Measurements from ENCODE around the gene SLC51B. TPM values are rescaled to one million over a fixed set of nuclear protein-coding genes. Genes with fewer than 3 reads are reported as not detected.

The SLC51B gene
- polyA plus RNA-seq, 1 of the 3 experiments (the other 2 are of a cell fraction): not detected

DNA sequence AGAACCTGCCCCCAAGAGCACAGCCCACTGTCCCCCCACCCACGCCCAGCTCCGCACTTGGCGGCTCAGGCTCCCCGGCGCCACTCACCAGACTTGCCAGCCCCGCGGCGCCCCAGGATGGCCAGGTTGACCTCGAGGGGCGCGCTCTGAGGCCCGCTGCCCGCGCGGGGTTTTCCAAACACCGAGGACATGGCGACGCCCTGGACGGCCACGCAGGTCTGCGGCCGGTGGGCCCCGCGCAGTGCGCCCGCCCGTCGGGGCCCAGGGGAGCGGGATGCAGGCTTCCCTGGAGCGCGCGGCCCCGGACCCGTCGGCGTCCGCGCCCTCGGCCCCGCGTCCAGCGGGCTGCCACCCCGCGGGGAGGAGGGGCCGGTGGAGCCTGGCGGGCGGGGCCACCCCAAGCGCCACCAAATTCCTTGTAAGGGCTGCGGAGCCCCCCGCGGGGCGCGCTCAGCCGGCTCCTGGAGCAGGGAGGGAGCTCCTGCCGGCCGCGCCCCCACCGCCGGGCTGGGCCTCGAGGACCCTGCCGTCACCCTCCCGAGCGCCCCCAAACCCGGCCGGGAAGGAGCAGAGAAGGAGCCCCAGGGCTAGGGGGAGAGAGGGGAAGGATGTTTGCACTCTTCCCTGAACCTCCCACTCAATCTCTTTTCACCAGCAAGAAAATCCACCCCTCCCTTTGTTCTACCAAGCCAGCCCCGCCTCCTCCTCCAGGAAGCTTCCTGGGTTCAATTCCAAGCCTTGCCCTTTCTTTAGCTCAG, 22.6 kb downstream of the SLC51B start, which contains the start of gene RASL12:
TSS of gene RASL12 (minus strand) at position 347 of the 758 bp plus-strand sequence. CDS start at position 191, 156 bp downstream.
- Histone ChIP-seq H3F3A (replicated peaks; ENCODE audit: insufficient read depth) (peaks cover 4% of the 10 kb centered on the region), H3K9me2 (no peaks in the 10 kb centered on the region), H3K4me2 (no peak within 1 kb of the TSS), H3K27me3 (ENCODE audit: insufficient read depth) (peaks cover 9% of the 10 kb centered on the region; the same call in 1 of the 2 replicates), H3K27ac (ENCODE audit: low read depth in 2 of 2, low read length in 1 of 2) (no peak within 1 kb of the TSS), H3K79me2 (ENCODE audit: insufficient read depth) (no peaks in the 10 kb centered on the region), H3K36me3 (replicated peaks in 1 of 2; ENCODE audit: control insufficient read depth in 1 of 2, insufficient read depth in 2 of 2, low read length in 1 of 2) (no peaks in the 10 kb centered on the region), H3K4me1 (ENCODE audit: control insufficient read depth in 1 of 2, insufficient read depth in 2 of 2, low read depth in 1 of 2, low read length in 1 of 2) (peaks cover 0 to 12% of the 10 kb centered on the region in 2 experiments; a peak in 1 of 4 replicates), H4K20me1 (ENCODE audit: insufficient read depth) (no peaks in the 10 kb centered on the region), H2AFZ (ENCODE audit: low read depth) (no peak within 1 kb of the TSS), H3K9ac (no peak within 1 kb of the TSS), H3K9me3 (no peaks in the 10 kb centered on the region), H3K4me3 (ENCODE audit: low read depth in 2 of 2, low read length in 1 of 2) (peak within 1 kb of the TSS in 1 of 2 experiments; percentile 24; a peak in 2 of 4 replicates)
- POLR2A ChIA-PET: no interaction called here
- CTCF ChIA-PET: interaction anchor here (1.0 to 9.5 kb wide), 7 partner anchors 9 to 49 kb away, joined by 3 to 88 read pairs (median 4); partner anchors contain the start of gene KBTBD13
- 27% methylated on average over 17 of the region's 66 CpGs for WGBS (ENCODE audit: low lambda C conversion rate)
- no peak for TF ChIP-seq EZH2phosphoT487 (IDR thresholded peaks at IDR 0.05; ENCODE audit: borderline replicate concordance, low read depth)
- peak; percentile 81 for DNase-seq

DNA sequence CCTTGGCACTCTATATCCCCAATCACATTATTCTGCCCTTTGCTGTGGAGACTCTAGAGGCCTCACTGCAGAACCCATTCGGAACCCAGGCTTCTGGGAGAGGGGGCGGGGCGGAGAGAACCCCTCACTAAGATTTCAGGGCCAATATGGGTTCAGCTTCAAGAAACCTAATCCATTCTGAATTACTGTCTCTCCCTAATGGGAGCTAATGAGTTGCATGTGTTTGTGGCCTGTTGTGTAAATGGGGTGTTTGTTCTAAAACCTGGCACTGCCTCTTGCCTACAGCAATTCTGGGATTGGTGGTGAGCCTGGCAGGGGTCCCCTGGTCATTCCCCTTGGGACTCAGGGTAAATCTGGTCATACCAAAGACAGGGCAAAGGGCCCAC, 23.2 kb downstream of the SLC51B start:
- H4K20me1 ChIP-seq (ENCODE audit: insufficient read depth): no peaks in the 10 kb centered on the region
- no peak overlapping the region for H3K4me3 ChIP-seq (ENCODE audit: low read depth in 2 of 2, low read length in 1 of 2)
- H3K9ac ChIP-seq: no peak overlapping the region
- no peaks in the 10 kb centered on the region for H3K36me3 ChIP-seq (replicated peaks in 1 of 2; ENCODE audit: control insufficient read depth in 1 of 2, insufficient read depth in 2 of 2, low read length in 1 of 2)
- peaks cover 4% of the 10 kb centered on the region for H3F3A ChIP-seq (replicated peaks; ENCODE audit: insufficient read depth)
- POLR2A ChIA-PET: no interaction called here
- CTCF ChIA-PET: interaction anchor here (0.6 to 9.5 kb wide), 5 partner anchors 8 to 240 kb away, joined by 3 to 88 read pairs (median 3); partner anchors contain the start of gene KBTBD13
- H3K27ac ChIP-seq (ENCODE audit: low read depth in 2 of 2, low read length in 1 of 2): no peak overlapping the region
- H3K4me1 ChIP-seq (ENCODE audit: control insufficient read depth in 1 of 2, insufficient read depth in 2 of 2, low read depth in 1 of 2, low read length in 1 of 2): peaks cover 0 to 12% of the 10 kb centered on the region in 2 experiments; a peak in 1 of 4 replicates
- DNase-seq: no peak
- H3K9me3 ChIP-seq: no peaks in the 10 kb centered on the region
- no peak overlapping the region for H3K4me2 ChIP-seq
- no peak overlapping the region for H2AFZ ChIP-seq (ENCODE audit: low read depth)
- H3K79me2 ChIP-seq (ENCODE audit: insufficient read depth): no peaks in the 10 kb centered on the region
- peaks cover 9% of the 10 kb centered on the region; the same call in 1 of the 2 replicates for H3K27me3 ChIP-seq (ENCODE audit: insufficient read depth)
- 96% methylated on average over 3 of the region's 3 CpGs for WGBS (ENCODE audit: low lambda C conversion rate)
- TF ChIP-seq NFIC (IDR thresholded peaks at IDR 0.05; ENCODE audit: borderline replicate concordance): no peak
- TF ChIP-seq RCOR1 (IDR thresholded peaks at IDR 0.05; ENCODE audit: low read length): no peak
- TF ChIP-seq, protein P1, sequence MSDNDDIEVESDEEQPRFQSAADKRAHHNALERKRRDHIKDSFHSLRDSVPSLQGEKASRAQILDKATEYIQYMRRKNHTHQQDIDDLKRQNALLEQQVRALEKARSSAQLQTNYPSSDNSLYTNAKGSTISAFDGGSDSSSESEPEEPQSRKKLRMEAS (IDR thresholded peaks at IDR 0.05; ENCODE audit: low read depth): no peak
- TF ChIP-seq, protein P2, sequence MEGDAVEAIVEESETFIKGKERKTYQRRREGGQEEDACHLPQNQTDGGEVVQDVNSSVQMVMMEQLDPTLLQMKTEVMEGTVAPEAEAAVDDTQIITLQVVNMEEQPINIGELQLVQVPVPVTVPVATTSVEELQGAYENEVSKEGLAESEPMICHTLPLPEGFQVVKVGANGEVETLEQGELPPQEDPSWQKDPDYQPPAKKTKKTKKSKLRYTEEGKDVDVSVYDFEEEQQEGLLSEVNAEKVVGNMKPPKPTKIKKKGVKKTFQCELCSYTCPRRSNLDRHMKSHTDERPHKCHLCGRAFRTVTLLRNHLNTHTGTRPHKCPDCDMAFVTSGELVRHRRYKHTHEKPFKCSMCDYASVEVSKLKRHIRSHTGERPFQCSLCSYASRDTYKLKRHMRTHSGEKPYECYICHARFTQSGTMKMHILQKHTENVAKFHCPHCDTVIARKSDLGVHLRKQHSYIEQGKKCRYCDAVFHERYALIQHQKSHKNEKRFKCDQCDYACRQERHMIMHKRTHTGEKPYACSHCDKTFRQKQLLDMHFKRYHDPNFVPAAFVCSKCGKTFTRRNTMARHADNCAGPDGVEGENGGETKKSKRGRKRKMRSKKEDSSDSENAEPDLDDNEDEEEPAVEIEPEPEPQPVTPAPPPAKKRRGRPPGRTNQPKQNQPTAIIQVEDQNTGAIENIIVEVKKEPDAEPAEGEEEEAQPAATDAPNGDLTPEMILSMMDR (IDR thresholded peaks at IDR 0.05): no peak
- TF ChIP-seq RAD21 (IDR thresholded peaks at IDR 0.05; ENCODE audit: low read length): no peak
- TF ChIP-seq, protein P3, sequence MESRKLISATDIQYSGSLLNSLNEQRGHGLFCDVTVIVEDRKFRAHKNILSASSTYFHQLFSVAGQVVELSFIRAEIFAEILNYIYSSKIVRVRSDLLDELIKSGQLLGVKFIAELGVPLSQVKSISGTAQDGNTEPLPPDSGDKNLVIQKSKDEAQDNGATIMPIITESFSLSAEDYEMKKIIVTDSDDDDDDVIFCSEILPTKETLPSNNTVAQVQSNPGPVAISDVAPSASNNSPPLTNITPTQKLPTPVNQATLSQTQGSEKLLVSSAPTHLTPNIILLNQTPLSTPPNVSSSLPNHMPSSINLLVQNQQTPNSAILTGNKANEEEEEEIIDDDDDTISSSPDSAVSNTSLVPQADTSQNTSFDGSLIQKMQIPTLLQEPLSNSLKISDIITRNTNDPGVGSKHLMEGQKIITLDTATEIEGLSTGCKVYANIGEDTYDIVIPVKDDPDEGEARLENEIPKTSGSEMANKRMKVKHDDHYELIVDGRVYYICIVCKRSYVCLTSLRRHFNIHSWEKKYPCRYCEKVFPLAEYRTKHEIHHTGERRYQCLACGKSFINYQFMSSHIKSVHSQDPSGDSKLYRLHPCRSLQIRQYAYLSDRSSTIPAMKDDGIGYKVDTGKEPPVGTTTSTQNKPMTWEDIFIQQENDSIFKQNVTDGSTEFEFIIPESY (IDR thresholded peaks at IDR 0.05; ENCODE audit: borderline replicate concordance, low read depth): no peak
- TF ChIP-seq MXI1 (IDR thresholded peaks at IDR 0.05; ENCODE audit: low read depth, low read length): no peak
- no peak for TF ChIP-seq MEF2A (IDR thresholded peaks at IDR 0.05; ENCODE audit: borderline replicate concordance, low read depth)
- H3K9me2 ChIP-seq: no peaks in the 10 kb centered on the region

All from SK-N-SH (cell line).